Measurements from ENCODE around the gene CACYBP.
"Not testable (repeated sequence)": the region's sequence is repeated elsewhere in the genome, so short reads cannot be mapped to it uniquely, and the experiment has no call there.

DNA sequence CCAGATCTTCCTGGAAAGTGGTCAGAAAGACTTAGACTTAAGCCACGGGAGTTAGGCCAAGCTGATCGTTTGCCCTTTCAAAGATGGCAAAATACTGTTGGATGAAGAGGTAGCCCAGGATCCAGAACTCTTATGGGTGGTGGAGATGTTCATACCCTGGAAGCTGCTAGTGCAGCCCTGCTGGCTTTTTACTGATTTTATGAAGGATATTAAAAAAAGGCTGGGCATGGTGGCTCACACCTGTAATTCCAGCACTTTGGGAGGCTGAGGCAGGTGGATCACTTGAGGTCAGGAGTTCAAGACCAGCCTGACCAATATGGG, 24.1 kb downstream of the CACYBP start:
- not testable (repeated sequence) for TF ChIP-seq POLR2AphosphoS5, POLR2A (IDR thresholded peaks at IDR 0.05; ENCODE audit: low read depth, low read length)
